Dedifferentiated amniotic fluid mesenchymal stem cell (primary cell): ENCODE results near the gene LBX2.
"Not testable (repeated sequence)": the region's sequence is repeated elsewhere in the genome, so short reads cannot be mapped to it uniquely, and the experiment has no call there.

ENCODE experiments used
- DNase-seq: peaks from one replicate; pipeline ENCODE4 v3.0.0-alpha.2; 2016; ENCODE audit errors: extremely low spot score

Gene LBX2

GRCh38 chr2:74504591-74504990 lies 5.2 kb upstream of the LBX2 start:
- DNase-seq = no peak

DNA sequence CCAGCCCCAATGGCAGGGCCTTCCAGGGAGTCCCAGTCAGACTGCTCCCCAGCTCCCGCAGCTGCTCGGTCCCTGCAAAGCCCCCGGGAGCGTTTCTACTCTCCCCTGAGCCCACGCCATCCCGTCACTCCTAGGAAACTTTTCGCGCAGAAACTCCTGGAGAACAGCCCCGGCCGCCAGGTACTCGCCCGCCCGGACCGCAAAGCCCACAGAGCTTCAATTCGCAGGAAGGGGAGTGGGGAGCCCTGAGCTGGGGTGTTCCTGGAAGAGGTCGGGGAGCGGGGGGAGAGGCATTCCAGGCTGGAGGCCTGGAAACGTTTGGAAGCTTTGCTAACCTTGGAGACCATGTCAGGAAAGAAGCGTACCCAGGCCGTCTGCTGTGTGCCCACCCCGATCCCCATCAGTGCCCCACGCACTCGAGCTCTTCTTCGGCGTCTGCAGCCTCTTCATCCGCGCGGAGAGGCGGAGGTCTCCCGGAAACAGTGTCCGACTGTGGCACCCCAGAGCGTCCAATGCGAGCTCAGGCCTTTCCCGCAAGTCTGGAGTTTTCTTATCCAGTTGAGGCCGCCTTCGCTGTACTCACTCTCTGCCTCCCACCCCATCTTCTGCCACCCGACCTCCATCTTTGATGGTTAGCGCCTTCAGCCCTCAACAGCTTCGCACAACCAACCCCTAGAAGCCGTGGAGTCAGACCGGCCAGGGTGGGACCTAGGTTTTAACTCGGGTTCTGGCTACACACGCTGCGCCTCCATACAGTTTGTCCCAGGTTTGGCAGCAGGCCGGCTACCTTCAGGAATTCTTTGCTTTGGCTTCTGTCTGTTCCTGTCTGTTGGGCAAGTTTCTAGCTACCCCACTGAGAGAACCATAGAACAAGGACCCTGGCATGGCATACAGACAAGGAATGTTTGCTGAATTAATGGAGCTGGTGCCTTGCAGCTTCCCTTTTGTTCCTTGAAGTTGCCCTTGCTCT lies 4.4 kb upstream of the LBX2 start:
- DNase-seq = no peak

DNA sequence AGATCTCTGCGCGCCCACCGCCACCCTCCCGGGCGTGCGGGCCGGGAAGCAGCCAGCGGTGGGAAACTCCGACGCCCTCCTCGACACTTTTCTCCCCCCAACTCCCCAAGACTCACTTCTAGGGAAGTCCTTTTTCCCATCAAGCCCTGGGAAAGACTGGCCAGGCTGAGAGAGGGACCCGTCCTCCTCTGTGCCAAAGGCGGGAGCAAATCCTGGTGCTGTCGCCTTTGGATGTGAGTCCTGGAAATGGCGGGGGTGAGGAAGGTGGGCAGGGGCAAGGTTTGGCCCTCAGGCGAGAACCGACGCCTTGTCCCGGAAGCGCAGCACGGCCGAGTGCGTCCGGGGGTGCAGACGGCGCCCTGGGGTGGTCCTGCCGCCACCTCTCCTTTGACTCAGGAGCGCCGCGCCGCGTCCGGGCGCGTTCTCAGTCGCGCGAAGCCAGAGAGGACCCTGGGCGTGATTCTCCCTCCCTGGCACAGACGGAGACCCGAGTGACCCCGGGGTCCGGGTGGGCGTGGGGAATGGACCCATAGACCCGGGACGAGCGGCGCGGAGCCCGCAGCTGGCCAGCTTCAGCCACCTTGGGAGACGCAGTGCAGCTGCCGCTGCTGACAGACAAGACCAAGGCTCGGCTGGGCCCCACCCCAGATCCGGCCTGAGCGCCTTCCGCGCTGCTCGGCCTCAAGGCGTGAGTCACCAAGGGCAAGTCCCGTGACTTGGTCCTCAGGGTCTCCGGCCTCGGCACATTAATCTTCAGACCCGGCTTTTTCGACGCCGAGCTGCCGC lies 3.5 kb upstream of the LBX2 start:
- DNase-seq = peak; percentile 68

GRCh38 chr2:74502147-74502719 lies 2.8 kb upstream of the LBX2 start:
- DNase-seq = no peak

DNA sequence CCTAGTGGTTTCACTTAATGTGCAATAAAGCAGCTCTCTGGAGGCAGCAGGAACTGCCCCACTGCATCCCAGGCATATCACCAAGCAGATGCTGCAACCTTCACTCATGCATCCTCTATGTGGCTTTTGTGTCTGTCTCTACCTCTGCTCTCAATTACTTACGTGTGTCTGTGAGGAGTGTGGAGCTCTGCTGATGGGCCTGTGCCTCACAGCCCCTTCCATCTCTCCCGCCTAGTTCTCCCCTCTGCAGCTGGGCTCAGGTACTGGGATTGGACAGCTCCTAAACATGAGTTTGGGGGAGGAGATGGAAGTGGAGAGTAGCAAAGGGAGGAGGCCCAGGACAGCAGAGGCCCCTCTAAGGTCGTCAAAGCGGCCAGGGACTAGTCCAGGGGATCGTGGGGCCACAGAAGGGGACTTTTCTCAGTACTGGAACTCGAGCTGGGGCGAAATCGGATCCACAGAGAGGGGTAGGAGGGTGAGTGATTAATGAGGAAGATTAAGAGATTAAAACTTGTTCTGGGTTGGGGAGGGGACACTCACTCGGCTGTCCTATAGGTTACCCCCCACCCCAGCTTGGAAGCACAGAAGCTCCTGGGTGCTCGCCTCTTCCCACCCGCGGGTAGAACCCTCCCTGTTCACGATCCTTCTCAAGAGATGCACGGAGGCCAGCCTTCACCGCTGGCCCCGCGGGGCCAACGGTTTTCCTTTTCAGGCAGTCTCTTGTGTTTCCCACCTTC lies 2.1 kb upstream of the LBX2 start:
- no peak for DNase-seq

- no peak for DNase-seq
These were observed 1.2 kb upstream of the LBX2 start for GRCh38 chr2:74500578-74500946.

GRCh38 chr2:74499940-74500577 lies 656 bp upstream of the LBX2 start:
- DNase-seq = no peak

GRCh38 chr2:74498500-74499266 lies 720 bp downstream of the LBX2 start:
- no peak for DNase-seq

GRCh38 chr2:74497777-74498499 lies 1.5 kb downstream of the LBX2 start:
- no peak for DNase-seq

DNA sequence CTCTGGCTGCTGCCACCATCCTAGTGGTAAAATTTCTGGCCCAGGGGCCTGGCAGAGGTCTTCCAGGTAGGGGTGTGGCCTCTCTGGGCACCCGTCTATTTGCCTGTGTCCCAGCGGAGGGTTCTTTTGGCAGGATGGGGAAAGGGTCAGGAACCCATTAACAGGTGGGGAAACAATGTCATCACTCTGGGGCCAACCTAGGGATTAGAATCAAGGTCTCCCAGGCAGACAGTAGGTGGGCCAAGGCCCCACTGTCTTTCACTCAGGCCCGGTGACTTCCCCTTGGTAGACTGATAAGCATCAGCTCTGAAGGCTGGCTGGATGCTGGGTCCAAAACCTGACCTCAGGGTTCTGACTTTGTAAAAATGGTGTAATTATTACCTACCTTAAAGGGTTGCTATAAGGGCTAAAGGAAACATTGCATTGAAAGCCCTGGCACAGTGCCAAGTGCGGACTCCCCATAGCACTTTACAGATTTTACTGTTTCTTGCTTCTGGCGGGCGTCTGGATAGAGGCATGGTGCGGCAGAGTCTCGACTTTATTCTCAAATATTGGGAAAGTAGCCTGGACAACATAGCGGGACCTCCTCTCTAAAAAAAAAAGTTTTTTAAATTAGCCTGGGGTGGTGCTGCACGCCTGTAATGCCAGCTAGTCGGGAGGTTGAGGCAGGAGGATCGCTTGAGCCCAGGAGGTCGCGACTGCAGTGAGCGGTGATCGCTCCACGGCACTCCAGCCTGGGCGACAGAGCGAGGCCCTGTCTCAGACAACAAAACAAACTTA lies 2.2 kb downstream of the LBX2 start:
- no peak for DNase-seq

- no peak for DNase-seq
These were observed 4.0 kb downstream of the LBX2 start for GRCh38 chr2:74495440-74495839.

DNA sequence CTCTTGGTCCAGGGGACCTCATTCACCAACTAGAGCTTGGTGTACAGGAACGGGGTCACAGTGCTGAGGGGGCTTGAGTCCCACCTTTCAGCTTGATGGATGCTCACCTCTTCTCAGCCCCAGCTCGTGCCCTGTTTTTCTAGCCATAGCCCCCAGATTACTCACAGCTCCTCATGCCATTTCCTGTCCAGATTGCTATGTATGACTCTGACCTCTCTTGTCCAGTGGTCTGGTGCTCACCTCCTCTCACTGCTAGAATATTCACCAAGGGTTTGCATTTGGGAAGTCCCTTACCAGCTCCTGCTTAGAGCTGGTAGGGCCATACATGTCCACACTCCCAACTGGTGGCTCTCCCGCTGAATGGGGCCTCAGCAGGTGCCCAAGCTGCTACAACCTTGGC lies 5.9 kb downstream of the LBX2 start:
- no peak for DNase-seq

GRCh38 chr2:74491648-74492544 lies 7.5 kb downstream of the LBX2 start:
- DNase-seq = no peak

- DNase-seq = no peak
These were observed 9.5 kb downstream of the LBX2 start for GRCh38 chr2:74489906-74490305.

GRCh38 chr2:74488643-74489481 lies 10.5 kb downstream of the LBX2 start:
- DNase-seq = no peak

GRCh38 chr2:74486141-74486540 lies 13.3 kb downstream of the LBX2 start:
- DNase-seq = no peak

DNA sequence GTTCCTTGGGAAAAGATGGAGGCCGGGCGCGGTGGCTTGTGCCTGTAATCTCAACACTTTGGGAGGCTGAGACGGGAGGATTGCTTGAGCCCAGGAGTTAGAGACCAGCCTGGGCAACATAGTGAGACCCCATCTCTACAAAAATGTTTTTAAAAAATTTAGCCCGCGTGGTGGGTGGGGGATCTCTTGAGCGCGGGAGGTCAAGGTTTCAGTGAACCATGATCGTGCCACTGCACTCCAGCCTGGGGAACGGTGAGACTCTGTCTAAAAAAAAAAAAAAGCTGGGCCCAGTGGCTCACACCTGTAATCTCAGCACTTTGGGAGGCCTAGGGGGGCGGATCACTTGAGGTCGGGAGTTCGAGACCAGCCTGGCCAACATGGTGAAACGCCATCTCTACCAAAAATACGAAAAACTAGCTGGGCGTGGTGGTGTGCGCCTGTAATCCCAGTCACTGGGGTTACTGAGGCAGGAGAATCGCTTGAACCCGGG lies 15.7 kb downstream of the LBX2 start:
- DNase-seq = not testable (repeated sequence)
